Keratinocyte (primary cell): Measurements from ENCODE around the gene NDOR1. TPM values are rescaled to one million over a fixed set of nuclear protein-coding genes. Genes with fewer than 3 reads are reported as not detected.

Experiments
- DNase-seq: peaks from one replicate; pipeline ENCODE4 v3.0.0-alpha.2; 2011; ENCODE audit warnings: low read depth, missing footprints, low spot score
- FAIRE-seq: peaks from 2 replicates; lab custom pipeline; 2011; peaks lifted over from hg19 to GRCh38; lab: Jason Lieb, UNC
- H2AFZ ChIP-seq: 2 replicates; pipeline ENCODE4 v1.6.0; 2012; ENCODE audit warnings: low read length, control low read depth, inconsistent platforms; ENCODE audit not compliant: control insufficient read depth
- H3K27ac ChIP-seq: 2 replicates; pipeline ENCODE4 v1.5.1; 2011; ENCODE audit warnings: low read length; ENCODE audit not compliant: control insufficient read depth, insufficient read depth
- H3K27me3 ChIP-seq: 3 replicates; pipeline ENCODE4 v1.6.0; 2011; ENCODE audit warnings: low read length; ENCODE audit not compliant: control insufficient read depth, insufficient read depth; ENCODE audit errors: extremely low read depth
- H3K36me3 ChIP-seq, 2 experiments: 2 replicates in 1 of 2; 3 replicates in 1 of 2; pipeline ENCODE4 v1.5.1; 2011; ENCODE audit warnings: low read length in 2 of 2, mild to moderate bottlenecking in 1 of 2; ENCODE audit not compliant: control insufficient read depth in 2 of 2, insufficient read depth in 2 of 2; ENCODE audit errors: extremely low read depth in 1 of 2
- H3K4me1 ChIP-seq: 3 replicates; pipeline ENCODE4 v1.5.1; 2011; ENCODE audit warnings: low read length; ENCODE audit not compliant: control insufficient read depth, insufficient read depth; ENCODE audit errors: extremely low read depth
- H3K4me2 ChIP-seq: 3 replicates; pipeline ENCODE4 v1.6.0; 2011; ENCODE audit warnings: low read depth, low read length; ENCODE audit not compliant: control insufficient read depth, insufficient read depth; ENCODE audit errors: extremely low read depth
- H3K4me3 ChIP-seq, 3 experiments: fragments of 200-600 bp in 1 of 3; sonication (generic) in 1 of 3; 2 replicates in 2 of 3; 3 replicates in 1 of 3; pipeline ENCODE4 v1.5.1; 2011 to 2016; ENCODE audit warnings: low read length in 3 of 3, mild to moderate bottlenecking in 3 of 3, control low read depth in 2 of 3, inconsistent platforms in 1 of 3, low read depth in 1 of 3, mixed read lengths in 1 of 3, mixed run types in 1 of 3, moderate library complexity in 1 of 3; ENCODE audit not compliant: control insufficient read depth in 2 of 3, insufficient read depth in 2 of 3; ENCODE audit errors: extremely low read depth in 1 of 3
- H3K79me2 ChIP-seq: 2 replicates; pipeline ENCODE4 v1.6.0; 2012; ENCODE audit warnings: low read length; ENCODE audit not compliant: control insufficient read depth, insufficient read depth
- H3K9ac ChIP-seq: 3 replicates; pipeline ENCODE4 v1.6.0; 2011; ENCODE audit warnings: low read length; ENCODE audit not compliant: control insufficient read depth, insufficient read depth; ENCODE audit errors: extremely low read depth
- H3K9me1 ChIP-seq: 3 replicates; pipeline ENCODE4 v1.6.0; 2011; ENCODE audit warnings: low read length; ENCODE audit not compliant: control insufficient read depth, insufficient read depth; ENCODE audit errors: extremely low read depth
- H3K9me3 ChIP-seq: 2 replicates; pipeline ENCODE4 v1.5.1; 2012; ENCODE audit warnings: low read depth, low read length; ENCODE audit not compliant: control insufficient read depth
- H4K20me1 ChIP-seq: 3 replicates; pipeline ENCODE4 v1.6.0; 2011; ENCODE audit warnings: low read length; ENCODE audit not compliant: control insufficient read depth, insufficient read depth; ENCODE audit errors: extremely low read depth
- CTCF ChIP-seq, 3 experiments: IDR thresholded peaks in 1 of 3; conservative IDR thresholded peaks in 1 of 3; optimal IDR thresholded peaks in 1 of 3; 2 replicates in 2 of 3; 3 replicates in 1 of 3; pipeline versions ENCODE3 to v1.5.1; 2011; ENCODE audit warnings: low read length in 3 of 3, mild to moderate bottlenecking in 3 of 3, moderate library complexity in 2 of 3, control low read depth in 1 of 3, inconsistent platforms in 1 of 3; ENCODE audit not compliant: insufficient read depth in 2 of 3; ENCODE audit errors: extremely low read depth in 1 of 3
- EZH2 ChIP-seq: IDR thresholded peaks from one replicate; pipeline ENCODE4 v1.6.1; 2012; ENCODE audit warnings: inconsistent platforms, mild to moderate bottlenecking, low read length, moderate library complexity
- dilution Hi-C: fragments of 300-500 bp; cut with MboI; formaldehyde crosslinking; loops from one replicate; pipeline ENCODE4 v1.7.0; 2020; ENCODE audit warnings: low sequenced_read_pairs; ENCODE audit not compliant: extremely low pct_ligation_motif_present
- polyA plus RNA-seq, 5 experiments: library from polyadenylated mRNA; depleted of rRNA in 3 of 5; stranded (reverse) in 3 of 5; stranded (forward) in 1 of 5; unstranded in 1 of 5; fragments of >200 nt; gene quantifications; 1 replicate in 1 of 5; 2 replicates in 3 of 5; 3 replicates in 1 of 5; pipeline versions ENCODE4 v1.2.1 to v1.2.3, GENCODE V29; 2011 to 2012; ENCODE audit warnings: missing spikeins in 2 of 5, low read depth in 1 of 5, low replicate concordance in 1 of 5

The NDOR1 gene
- polyA plus RNA-seq, 1 donor (not counting 4 experiments of a cell fraction or from before 2014, with no cell fraction given) = 3.9 TPM

DNA sequence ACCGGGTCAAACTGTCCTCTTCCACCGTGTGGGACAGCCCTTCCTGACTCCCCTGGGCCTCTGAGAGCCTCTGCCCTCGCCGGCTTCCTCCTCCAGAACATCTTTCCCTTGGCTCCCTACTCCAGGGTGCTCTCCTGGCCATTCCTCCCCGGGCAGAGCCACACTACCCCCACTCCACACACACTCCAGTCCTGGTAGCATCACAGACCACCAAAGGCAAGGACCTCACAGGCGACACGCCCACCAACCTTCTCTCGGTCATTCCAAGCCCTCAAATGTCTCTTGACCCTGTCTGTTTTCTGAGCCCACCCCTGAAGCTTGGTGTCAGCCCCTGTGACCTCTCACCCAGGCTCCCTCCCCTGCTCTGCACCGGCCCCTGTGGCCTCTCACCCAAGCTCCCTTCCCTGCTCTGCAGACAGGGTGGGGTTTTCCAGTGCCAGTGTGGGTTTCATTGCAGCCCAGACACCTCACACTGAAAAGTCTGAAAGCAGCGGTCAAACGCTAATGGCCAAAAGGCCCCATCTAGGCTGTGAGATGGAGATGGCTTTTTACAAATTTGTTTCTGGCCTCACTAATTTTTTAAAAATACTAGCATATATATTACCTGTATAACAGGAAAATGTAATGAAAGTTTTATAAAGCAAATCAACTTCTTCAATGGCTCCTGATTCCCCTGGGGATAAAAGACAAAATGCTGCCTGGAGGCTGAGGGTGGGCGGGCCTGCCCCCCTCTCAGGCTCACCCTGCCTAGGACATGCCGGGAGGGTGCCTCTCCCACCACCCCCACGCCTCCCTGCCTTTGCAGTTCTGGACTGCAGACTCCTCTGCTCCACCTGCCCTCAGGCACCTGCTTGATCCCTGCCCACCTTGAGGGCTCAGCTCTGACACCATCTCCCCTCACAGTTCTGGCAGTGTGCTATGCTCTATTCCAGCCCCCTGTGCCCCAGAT lies 46.1 kb upstream of the NDOR1 start:
- no peak for FAIRE-seq
- Histone ChIP-seq H3K4me1 (peaks cover 4% of the 10 kb centered on the region), H3K27ac (no peak overlapping the region), H3K4me2 (no peak overlapping the region), H3K79me2 (no peaks in the 10 kb centered on the region), H3K9ac (no peak overlapping the region), H3K4me3 (no peak overlapping the region), H2AFZ (no peak overlapping the region), H3K9me3 (no peaks in the 10 kb centered on the region), H3K9me1 (no peaks in the 10 kb centered on the region), H4K20me1 (no peaks in the 10 kb centered on the region), H3K27me3 (peaks cover 67% of the 10 kb centered on the region), H3K36me3 (no peaks in the 10 kb centered on the region)
- no peak for DNase-seq
- dilution Hi-C loops = no loop called here
- TF ChIP-seq CTCF (optimal IDR thresholded peaks at IDR 0.05 in 1 of 3, IDR thresholded peaks at IDR 0.05 in 1 of 3, conservative IDR thresholded peaks at IDR 0.05 in 1 of 3; ENCODE audit: extremely low read depth in 1 of 3, insufficient read depth in 2 of 3, low read length in 3 of 3) (no peak), EZH2 (no peak)

GRCh38 chr9:137160054-137160425 lies 45.5 kb upstream of the NDOR1 start:
- Histone ChIP-seq H3K9ac (no peak overlapping the region), H3K4me3 (no peak overlapping the region), H3K4me1 (peaks cover 4% of the 10 kb centered on the region), H4K20me1 (no peaks in the 10 kb centered on the region), H3K79me2 (no peaks in the 10 kb centered on the region), H3K27me3 (peaks cover 73% of the 10 kb centered on the region), H3K4me2 (no peak overlapping the region), H3K9me1 (no peaks in the 10 kb centered on the region), H3K36me3 (no peaks in the 10 kb centered on the region), H3K9me3 (no peaks in the 10 kb centered on the region), H3K27ac (no peak overlapping the region), H2AFZ (no peak overlapping the region)
- FAIRE-seq (no peak), DNase-seq (no peak)
- TF ChIP-seq EZH2 (no peak), CTCF (optimal IDR thresholded peaks at IDR 0.05 in 1 of 3, IDR thresholded peaks at IDR 0.05 in 1 of 3, conservative IDR thresholded peaks at IDR 0.05 in 1 of 3; ENCODE audit: extremely low read depth in 1 of 3, insufficient read depth in 2 of 3, low read length in 3 of 3) (no peak)
- dilution Hi-C loops = no loop called here
